GM19239 (cell line): Measurements from ENCODE around the gene BRINP2.

ENCODE experiments used
- DNase-seq: peaks from one replicate; pipeline ENCODE4 v3.0.0; 2011; ENCODE audit warnings: low spot score; ENCODE audit not compliant: insufficient read length
- FAIRE-seq: peaks from 2 replicates; lab custom pipeline; 2011; peaks lifted over from hg19 to GRCh38; lab: Jason Lieb, UNC

Gene BRINP2, protein sequence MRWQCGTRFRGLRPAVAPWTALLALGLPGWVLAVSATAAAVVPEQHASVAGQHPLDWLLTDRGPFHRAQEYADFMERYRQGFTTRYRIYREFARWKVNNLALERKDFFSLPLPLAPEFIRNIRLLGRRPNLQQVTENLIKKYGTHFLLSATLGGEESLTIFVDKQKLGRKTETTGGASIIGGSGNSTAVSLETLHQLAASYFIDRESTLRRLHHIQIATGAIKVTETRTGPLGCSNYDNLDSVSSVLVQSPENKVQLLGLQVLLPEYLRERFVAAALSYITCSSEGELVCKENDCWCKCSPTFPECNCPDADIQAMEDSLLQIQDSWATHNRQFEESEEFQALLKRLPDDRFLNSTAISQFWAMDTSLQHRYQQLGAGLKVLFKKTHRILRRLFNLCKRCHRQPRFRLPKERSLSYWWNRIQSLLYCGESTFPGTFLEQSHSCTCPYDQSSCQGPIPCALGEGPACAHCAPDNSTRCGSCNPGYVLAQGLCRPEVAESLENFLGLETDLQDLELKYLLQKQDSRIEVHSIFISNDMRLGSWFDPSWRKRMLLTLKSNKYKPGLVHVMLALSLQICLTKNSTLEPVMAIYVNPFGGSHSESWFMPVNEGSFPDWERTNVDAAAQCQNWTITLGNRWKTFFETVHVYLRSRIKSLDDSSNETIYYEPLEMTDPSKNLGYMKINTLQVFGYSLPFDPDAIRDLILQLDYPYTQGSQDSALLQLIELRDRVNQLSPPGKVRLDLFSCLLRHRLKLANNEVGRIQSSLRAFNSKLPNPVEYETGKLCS

DNA sequence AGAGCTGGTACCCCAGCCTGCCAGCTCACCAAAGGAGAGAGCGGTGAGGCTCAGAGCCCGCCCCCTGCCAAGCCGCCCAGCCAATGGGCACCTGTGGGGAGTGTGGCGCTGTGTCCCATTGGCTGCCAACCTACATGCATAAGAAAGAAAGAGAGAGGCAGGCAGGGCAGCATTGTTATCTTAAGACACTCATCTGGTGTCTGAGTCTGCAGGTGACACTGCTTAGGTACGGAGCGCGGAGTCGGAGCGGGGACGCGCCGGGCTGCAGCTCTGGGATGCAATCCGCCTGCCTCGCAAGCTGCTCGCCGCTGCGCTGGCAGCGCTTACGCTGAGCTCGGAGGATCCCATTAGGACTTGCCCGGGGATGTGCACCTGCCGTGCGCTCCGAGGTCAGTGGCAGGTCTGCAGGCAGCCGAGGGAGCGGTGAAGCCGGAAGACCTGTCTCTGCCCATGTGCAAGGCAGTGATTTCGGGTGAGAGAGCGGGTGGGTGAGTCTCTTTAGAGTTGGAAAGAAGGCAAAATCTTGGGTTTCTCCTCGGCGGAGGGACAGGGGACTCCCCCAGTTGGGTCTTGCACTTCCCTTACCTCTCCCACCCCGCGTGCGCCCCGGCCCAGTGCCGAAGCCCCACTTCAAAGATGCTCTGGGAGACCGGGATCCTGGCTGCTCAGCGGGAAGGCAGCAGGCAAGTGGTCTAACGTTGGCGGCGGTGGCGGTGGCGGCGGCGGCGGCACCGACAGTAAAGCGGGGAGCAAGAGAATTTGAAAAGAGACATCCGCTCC is at the start of gene BRINP2:
Gene BRINP2, plus strand, starts transcription at position 203 of the 780 bp plus-strand sequence. CDS start 58,919 bp downstream, outside the sequence.
- no peak for DNase-seq
- FAIRE-seq = no peak

GRCh38 chr1:177122461-177123251 is 48.1 kb upstream of the BRINP2 start:
- DNase-seq (no peak), FAIRE-seq (no peak)

DNA sequence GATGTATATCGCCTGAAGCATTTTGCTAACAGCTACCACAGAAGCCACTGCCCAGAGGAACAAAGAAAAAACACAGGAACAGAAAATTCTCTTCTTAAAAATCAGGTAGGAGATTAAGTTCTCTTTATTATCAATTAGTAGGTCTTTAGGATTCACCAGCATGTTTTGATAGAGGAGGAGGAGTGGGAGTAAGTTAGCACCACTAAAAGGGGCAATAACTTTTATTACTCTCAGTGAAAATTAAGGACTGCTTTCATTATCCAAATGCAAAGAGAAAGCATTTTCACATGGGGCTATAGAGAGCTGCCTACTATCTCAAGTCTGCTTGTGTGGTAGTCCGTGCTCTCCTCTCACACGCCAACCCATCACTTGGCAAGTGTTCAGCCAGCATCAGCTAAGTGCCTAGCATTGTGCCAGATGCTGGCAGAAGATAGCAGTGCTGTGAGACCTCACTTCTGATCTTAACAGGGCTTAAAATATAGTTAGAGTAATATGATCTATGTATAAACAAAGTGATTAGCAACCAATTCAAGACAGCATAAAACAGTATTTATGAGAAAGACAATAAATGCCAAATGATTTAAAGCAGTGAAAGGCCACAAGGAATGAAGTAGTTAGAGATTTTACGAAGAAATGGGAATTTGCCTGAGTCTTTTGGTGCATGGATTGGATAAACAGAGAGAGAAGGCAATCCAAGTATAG is 46.0 kb upstream of the BRINP2 start:
- FAIRE-seq = no peak
- no peak for DNase-seq

- no peak for DNase-seq
- no peak for FAIRE-seq
Observed at GRCh38 chr1:177126267-177126666, 44.5 kb upstream of the BRINP2 start.

- FAIRE-seq (no peak), DNase-seq (no peak)
Observed at GRCh38 chr1:177128665-177129281, 42.0 kb upstream of the BRINP2 start.

GRCh38 chr1:177130451-177130945 is 40.3 kb upstream of the BRINP2 start:
- no peak for FAIRE-seq
- no peak for DNase-seq

- FAIRE-seq (no peak), DNase-seq (no peak)
Observed at GRCh38 chr1:177131723-177132122, 39.0 kb upstream of the BRINP2 start.

- FAIRE-seq (no peak), DNase-seq (no peak)
Observed at GRCh38 chr1:177132141-177132540, 38.6 kb upstream of the BRINP2 start.

GRCh38 chr1:177133977-177134538 is 36.7 kb upstream of the BRINP2 start:
- no peak for FAIRE-seq
- no peak for DNase-seq

DNA sequence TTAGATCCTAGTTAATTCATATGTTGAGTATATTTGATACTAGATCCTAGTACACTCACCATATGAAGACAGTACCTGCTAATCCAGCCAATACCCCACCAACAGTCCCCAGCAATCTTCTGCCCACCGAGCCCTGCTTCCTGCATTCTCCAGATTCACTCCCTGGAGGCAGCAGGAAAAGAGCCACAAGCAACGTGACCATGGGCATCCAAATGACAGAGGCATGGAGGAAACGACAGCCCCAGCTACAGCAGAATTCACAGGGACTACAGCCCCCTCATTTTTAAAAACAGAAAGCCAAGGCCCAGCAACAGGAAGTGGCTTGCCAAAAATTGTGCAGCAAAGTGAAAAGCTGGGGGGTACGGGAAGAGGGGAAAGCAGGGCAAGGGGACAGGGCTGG is 35.5 kb upstream of the BRINP2 start:
- DNase-seq = no peak
- no peak for FAIRE-seq

DNA sequence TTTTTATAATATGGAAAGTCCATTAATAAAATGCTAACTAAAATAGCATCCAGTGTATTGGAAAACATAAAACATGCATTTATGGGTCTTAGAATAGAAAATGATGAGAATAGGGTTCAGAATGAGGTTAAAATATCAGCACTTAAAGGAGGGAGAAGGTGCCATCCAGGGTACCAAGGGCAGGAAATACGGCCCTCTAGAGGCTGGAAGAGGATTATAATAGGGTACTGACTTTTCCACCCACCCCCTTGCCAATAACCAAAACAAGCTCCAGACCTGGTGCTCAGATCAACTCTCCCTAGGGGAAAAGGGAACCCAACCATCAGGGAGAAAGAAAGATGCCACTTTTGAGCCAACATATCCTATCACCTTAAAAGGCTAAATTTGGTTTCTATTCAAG is 32.9 kb upstream of the BRINP2 start:
- DNase-seq (no peak), FAIRE-seq (no peak)

- no peak for FAIRE-seq
- DNase-seq = no peak
Observed at GRCh38 chr1:177138347-177138746, 32.4 kb upstream of the BRINP2 start.

GRCh38 chr1:177142010-177142409 is 28.7 kb upstream of the BRINP2 start:
- DNase-seq (no peak), FAIRE-seq (no peak)

GRCh38 chr1:177142791-177143271 is 27.9 kb upstream of the BRINP2 start:
- FAIRE-seq = no peak
- DNase-seq = no peak

DNA sequence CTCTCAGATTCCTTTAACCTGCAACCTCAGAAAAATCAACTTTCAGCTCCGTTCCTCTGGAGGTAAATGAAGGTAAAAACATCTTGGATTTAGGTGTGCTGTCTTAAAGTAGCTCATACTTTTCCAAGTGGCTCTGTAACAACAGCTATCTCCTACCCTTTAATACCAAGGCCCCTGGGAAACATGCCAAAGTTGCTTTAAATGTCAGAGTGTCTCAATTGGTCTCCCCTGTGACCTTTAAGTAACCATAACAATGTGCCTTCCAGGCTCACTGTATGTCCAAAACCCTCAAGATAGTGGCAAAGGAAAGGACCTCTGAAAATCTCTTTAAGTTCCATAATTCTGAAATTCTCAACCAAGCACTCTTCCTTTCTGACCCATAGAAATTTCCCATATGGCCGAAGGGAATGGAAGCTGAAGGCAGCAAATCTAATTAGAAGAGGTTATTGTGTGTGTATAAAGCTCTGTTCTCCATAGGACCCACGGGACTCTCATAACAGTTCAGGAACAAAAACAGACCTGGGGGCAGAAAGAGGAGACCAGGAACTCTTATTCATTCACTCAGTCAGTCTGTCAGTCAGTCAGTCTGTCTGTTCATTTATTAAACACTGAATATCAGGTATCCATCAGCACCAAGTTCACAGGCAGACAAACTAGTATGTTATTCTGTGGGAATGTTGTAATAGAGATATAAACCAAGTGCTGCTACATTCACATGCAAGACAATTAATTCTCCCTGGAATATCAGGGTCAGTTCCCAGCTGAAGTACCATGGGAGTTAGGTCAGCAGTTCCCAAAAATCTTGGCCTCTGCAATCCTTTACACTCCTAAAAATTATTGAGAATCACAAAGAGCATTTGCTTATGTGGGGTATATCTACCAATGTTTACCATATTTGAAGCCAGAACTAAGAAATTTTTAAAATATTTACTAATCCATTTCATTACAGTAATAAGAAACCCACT is 25.4 kb upstream of the BRINP2 start:
- DNase-seq (no peak), FAIRE-seq (no peak)

DNA sequence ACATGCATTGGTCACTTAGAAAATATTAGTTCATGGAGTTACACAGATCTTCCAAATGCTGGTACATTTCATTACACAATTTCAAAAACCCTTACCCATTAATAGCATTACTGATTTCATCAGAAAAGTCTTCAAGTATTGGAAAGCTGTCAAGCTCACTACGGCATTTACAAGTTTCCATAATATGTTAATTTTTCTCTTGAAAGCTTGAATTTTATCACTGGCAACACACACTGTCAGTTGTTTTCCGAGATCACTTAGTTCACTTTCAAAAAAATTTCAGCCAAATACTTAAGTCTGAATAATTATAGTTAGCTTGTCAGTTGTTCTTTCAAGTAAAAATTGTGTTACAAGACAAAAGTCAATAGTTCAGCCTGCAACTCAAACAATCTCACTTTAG is 24.3 kb upstream of the BRINP2 start:
- DNase-seq (no peak), FAIRE-seq (no peak)

- no peak for DNase-seq
- FAIRE-seq = no peak
Observed at GRCh38 chr1:177162243-177162642, 8.5 kb upstream of the BRINP2 start.
